Epithelial cell of prostate (primary cell): Measurements from ENCODE around the gene CEP83.
A peak's percentile ranks its signal among the peaks of the same experiment; 100 is the strongest.

Experiments
- DNase-seq: peaks from one replicate; pipeline ENCODE4 v3.0.0-alpha.2; 2011; ENCODE audit warnings: low read depth, low spot score
- H3K27ac ChIP-seq: fragments of 450-650 bp; 2 replicates; pipeline ENCODE4 v1.5.1; 2017; ENCODE audit warnings: mild to moderate bottlenecking

CEP83 gene

DNA sequence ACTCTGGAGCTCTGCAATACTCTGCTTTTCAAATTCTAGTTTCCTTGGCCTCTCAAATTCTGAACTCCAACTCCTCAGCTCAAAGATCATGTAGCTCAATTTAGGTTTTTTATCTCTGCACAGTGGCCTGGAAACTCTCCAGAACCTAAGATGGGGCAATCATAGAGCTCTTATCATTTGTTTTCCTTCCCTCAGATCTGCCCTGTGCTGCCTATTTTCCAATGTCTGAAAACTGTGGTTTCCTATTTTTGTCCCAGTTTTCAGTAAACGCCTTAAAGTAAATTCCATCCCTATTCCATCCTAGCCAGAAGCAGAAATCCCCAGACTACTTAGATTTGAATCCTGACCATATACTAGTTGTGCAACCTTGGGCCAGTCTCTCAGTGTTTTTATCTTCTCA lies 73.2 kb downstream of the CEP83 start:
- H3K27ac ChIP-seq = no peak overlapping the region
- no peak for DNase-seq

DNA sequence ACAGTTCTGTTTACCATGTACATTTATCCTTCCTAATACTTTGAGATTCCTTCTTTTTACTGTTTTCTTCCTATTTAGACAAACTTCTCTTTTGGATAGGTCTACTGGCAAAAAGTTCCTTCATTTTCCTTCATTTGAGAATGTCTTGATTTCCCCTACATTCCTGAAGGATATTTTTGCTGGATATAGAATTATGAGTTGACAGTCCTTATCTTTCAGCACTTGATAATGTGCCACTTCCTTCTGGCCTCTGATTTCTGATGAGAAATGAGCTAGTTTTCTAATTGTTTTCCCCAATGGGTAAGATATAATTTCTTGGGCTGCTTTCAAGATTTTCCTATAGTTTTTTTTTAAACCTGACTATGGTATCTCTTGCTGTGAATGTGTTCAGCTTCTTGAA lies 75.6 kb downstream of the CEP83 start:
- no peak overlapping the region for H3K27ac ChIP-seq
- no peak for DNase-seq

DNA sequence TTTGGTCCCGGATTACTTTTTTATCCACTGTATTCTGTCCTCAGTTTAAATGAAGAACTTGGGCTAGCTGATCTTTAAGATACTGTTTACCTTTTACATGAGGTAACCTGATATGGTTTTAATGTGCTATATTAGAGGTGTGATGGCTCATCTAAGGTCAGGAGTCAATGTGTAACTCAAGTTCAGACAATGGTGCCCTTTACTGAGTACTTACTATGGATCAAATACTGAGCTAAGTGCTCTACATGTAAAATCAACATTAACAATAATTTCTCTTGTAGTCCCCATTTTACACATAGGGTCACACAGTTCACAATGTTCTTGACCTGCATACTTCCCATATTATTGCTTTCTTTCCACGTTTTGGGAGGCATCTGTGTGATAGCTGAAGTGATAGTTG lies 79.2 kb downstream of the CEP83 start:
- DNase-seq = no peak
- H3K27ac ChIP-seq = no peak overlapping the region

DNA sequence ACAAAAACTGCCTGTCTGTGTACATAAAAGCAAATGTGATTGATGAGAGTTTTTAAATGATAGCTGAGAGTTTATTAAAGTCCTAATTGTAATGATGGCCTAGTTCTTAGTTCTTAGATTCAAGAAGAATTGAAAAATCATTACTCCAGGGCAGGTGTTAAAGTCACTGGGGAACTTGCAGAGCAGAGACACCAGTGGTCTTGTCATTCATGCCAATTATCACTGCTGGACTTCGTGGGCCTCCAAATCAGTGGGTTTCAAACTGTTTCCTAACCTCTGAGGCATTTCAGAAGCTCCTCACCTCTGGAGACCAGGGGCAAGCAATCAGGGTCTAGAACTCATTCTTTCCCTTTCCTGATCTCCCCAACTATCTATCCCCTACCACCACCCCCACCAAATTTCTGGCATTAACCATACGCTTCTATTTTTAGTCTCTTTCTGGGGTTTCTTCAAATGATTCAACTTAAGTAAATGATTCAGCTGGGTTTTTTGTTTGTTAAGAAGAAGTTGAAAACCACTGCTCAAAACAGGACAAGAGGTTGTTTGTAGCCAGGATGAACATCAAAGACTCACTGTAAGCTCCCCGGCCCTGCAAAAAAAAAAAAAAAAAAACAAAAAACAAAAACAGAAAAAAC lies 80.1 kb downstream of the CEP83 start:
- no peak for DNase-seq
- H3K27ac ChIP-seq = no peak overlapping the region

GRCh38 chr12:94377599-94377998 lies 82.1 kb downstream of the CEP83 start:
- DNase-seq = no peak
- H3K27ac ChIP-seq = no peak overlapping the region

GRCh38 chr12:94374124-94374523 lies 85.5 kb downstream of the CEP83 start:
- no peak overlapping the region for H3K27ac ChIP-seq
- DNase-seq = no peak

DNA sequence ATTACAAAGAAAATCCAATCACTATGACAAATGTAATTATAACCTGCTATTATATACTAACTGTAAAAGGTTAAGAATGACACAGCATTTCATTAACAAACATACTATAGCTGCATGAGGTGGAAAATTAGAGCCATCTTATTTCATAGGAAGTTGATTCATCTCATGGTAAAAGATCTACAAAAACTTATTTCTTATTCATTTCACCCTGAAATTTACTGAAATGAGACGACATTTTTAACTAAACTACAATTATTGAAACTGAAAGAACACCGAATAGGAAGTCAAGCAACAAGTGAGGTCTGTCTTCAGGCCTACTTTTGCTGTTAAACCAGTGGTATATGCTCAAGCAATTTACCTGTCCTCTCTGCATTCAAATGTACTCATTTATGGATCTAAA lies 87.2 kb downstream of the CEP83 start:
- no peak overlapping the region for H3K27ac ChIP-seq
- DNase-seq = no peak

DNA sequence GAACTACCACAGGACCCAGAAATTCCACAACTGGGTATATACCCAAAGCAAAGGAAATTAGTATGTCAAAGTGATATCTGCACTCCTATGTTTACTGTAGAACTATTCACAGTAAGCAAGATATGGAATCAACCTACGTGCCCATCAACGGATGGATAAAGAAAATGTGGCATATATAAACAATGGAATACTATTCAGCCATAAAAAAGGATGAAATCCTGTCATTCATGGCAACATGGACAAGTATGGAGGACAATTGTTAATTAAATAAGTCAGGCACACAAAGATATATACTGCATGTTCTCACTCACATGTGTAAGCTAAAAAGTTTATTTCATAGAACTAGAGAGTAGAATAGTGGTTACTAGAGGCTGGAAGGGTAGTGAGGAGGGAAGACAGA lies 97.0 kb downstream of the CEP83 start:
- no peak for DNase-seq
- H3K27ac ChIP-seq = no peak overlapping the region

DNA sequence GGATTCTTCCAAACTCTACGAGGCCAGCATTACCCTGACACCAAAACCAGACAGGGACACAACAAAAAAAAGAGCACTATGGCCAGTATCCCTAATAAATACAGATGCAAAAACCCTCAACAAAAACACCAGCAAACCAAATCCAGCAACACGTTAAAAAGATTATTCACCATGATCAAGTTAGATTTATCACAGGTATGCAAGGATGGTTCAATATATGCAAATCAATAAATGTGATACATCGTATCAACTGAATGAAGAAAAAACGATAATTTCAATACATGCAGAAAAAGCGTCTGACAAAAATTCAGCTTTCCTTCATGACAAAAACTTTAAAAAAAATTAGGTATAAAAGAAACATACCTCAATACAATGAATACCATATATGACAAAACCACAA lies 99.9 kb downstream of the CEP83 start:
- H3K27ac ChIP-seq = no peak overlapping the region
- no peak for DNase-seq

- no peak overlapping the region for H3K27ac ChIP-seq
- DNase-seq = no peak
Measured at GRCh38 chr12:94353130-94353529, 106.5 kb downstream of the CEP83 start.

DNA sequence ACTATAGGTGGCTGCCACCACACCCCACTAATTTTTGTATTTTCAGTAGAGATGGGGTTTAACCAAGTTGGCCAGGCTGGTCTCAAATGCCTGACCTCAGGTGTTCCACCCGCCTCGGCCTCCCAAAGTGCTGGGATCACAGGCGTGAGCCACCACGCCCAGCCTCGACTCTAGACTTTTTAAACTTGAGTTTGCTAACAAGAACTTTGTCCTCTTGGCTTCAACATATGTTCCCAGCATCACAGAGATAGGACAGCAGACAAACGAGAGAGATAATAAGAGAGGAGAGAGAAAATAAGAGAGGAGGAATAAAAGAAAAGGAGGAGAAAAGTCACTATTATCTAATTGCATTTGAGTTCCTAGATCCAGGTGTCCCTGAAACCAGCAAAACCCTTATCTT lies 119.1 kb downstream of the CEP83 start:
- no peak for DNase-seq
- H3K27ac ChIP-seq = no peak overlapping the region

GRCh38 chr12:94338006-94338794 lies 121.5 kb downstream of the CEP83 start:
- DNase-seq = no peak
- H3K27ac ChIP-seq = no peak overlapping the region

DNA sequence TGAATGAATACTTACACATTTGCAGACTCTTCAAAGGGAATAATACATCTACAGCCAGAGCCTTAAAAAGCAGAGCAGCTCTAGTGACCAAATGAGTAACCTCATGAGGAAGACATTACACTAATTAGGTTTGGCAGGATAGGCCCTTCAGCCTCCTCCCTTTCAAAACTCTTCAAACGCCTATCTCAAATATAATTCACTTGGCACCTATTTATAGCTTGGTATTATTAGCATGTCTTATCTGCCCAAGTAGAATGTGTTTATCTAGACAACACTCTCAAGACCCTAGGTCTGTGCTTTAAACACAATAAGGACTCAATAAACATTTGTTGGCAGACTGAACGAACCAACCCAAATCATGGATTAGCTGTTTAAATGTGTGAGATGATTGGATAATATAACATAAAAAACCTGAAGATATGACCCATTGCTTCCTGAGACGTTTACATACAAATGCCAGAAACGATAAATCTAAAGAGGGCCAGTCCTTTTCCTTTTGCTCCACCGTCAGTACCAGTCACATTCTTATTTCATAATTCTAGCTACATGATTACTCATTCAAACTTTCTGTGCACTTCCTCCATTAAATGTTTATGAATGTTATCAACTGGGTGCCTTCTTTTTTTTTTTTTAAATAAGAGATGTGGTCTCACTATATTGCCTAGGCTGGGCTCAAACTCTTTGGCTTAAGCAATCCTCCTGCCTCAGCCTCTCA lies 123.3 kb downstream of the CEP83 start:
- DNase-seq = no peak
- H3K27ac ChIP-seq = no peak overlapping the region

DNA sequence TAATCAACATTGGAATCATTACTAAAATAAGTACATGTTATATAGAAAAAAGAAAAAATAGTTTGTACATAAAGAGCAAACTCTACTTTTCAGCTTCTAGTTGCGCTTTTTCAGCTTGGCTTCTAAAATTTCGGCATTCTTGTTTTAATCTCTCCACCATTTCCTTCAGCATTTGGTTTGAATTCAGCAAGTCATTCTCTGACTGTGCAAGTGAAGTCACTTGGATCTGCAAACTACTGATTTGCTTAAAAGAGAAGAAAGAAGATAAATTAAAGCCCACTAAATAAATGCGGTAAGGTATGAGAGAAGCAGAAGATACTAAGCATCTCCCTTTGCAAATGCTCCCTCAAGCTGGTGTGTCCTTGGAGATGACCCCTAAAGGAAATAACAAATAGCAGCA lies 126.3 kb downstream of the CEP83 start:
- no peak for DNase-seq
- H3K27ac ChIP-seq = no peak overlapping the region

- no peak for DNase-seq
- H3K27ac ChIP-seq = no peak overlapping the region
Measured at GRCh38 chr12:94329366-94329765, 130.3 kb downstream of the CEP83 start.

- no peak overlapping the region for H3K27ac ChIP-seq
- no peak for DNase-seq
Measured at GRCh38 chr12:94327809-94328208, 131.9 kb downstream of the CEP83 start.

- no peak overlapping the region for H3K27ac ChIP-seq
- peak; percentile 12 for DNase-seq
Measured at GRCh38 chr12:94326727-94327126, 132.9 kb downstream of the CEP83 start.

GRCh38 chr12:94326234-94326633 lies 133.4 kb downstream of the CEP83 start:
- DNase-seq = no peak
- no peak overlapping the region for H3K27ac ChIP-seq

GRCh38 chr12:94322346-94322745 lies 137.3 kb downstream of the CEP83 start:
- no peak overlapping the region for H3K27ac ChIP-seq
- no peak for DNase-seq

GRCh38 chr12:94320109-94320508 lies 139.6 kb downstream of the CEP83 start:
- no peak for DNase-seq

GRCh38 chr12:94318181-94318580 lies 141.5 kb downstream of the CEP83 start:
- DNase-seq = no peak
- H3K27ac ChIP-seq = no peak overlapping the region

More at GRCh38 chr12:94320109-94320508, 139.6 kb downstream of the CEP83 start:
- no peak overlapping the region for H3K27ac ChIP-seq
